H9 (cell line): ENCODE data around the gene S1PR4. TPM values are rescaled to one million over a fixed set of nuclear protein-coding genes. Genes with fewer than 3 reads are reported as not detected.

Experiments
- DNase-seq: peaks from one replicate; pipeline ENCODE4 v3.0.0-alpha.2; 2017
- H2AFZ ChIP-seq: one replicate; pipeline ENCODE4 v1.6.1; 2013; ENCODE audit warnings: mild to moderate bottlenecking, low read length, control low read depth, moderate library complexity
- H2AK5ac ChIP-seq: 2 replicates; pipeline ENCODE4 v1.6.1; 2013; ENCODE audit warnings: low read length, control low read depth, mixed read lengths; ENCODE audit not compliant: insufficient read length
- H2BK120ac ChIP-seq: one replicate; pipeline ENCODE4 v1.6.1; 2013; ENCODE audit warnings: low read depth, mild to moderate bottlenecking, low read length, control low read depth, inconsistent platforms; ENCODE audit not compliant: poor library complexity, severe bottlenecking
- H2BK12ac ChIP-seq: 2 replicates; pipeline ENCODE4 v1.6.1; 2013; ENCODE audit warnings: low read length, control low read depth, mixed read lengths, low read depth; ENCODE audit not compliant: insufficient read length
- H2BK15ac ChIP-seq: 2 replicates; pipeline ENCODE4 v1.6.1; 2013; ENCODE audit warnings: low read depth, low read length, control low read depth
- H2BK20ac ChIP-seq: one replicate; pipeline ENCODE4 v1.6.1; 2013; ENCODE audit warnings: low read depth, mild to moderate bottlenecking, low read length, control low read depth, inconsistent platforms; ENCODE audit not compliant: poor library complexity, severe bottlenecking
- H2BK5ac ChIP-seq: 2 replicates; pipeline ENCODE4 v1.6.1; 2013; ENCODE audit warnings: low read length, control low read depth, mixed read lengths; ENCODE audit not compliant: insufficient read length
- H3K14ac ChIP-seq: 2 replicates; pipeline ENCODE4 v1.6.1; 2013; ENCODE audit warnings: low read length, control low read depth; ENCODE audit not compliant: insufficient read depth
- H3K18ac ChIP-seq: 2 replicates; pipeline ENCODE4 v1.6.1; 2013; ENCODE audit warnings: low read depth, mild to moderate bottlenecking, mixed read lengths, low read length, control low read depth; ENCODE audit not compliant: insufficient read length
- H3K23ac ChIP-seq: 2 replicates; pipeline ENCODE4 v1.6.1; 2013; ENCODE audit warnings: low read length, control low read depth, mixed read lengths, low read depth; ENCODE audit not compliant: insufficient read length
- H3K23me2 ChIP-seq: 2 replicates; pipeline ENCODE4 v1.6.1; 2013; ENCODE audit warnings: low read depth, mild to moderate bottlenecking, mixed read lengths, low read length, control low read depth; ENCODE audit not compliant: insufficient read length, poor library complexity, severe bottlenecking
- H3K27ac ChIP-seq: 2 replicates; pipeline ENCODE4 v1.5.1; 2013; ENCODE audit warnings: low read length, control low read depth, mixed read lengths, low read depth; ENCODE audit not compliant: insufficient read length
- H3K27me3 ChIP-seq: 2 replicates; pipeline ENCODE4 v1.6.1; 2013; ENCODE audit warnings: low read length, control low read depth, inconsistent platforms; ENCODE audit not compliant: insufficient read depth
- H3K4ac ChIP-seq: 2 replicates; pipeline ENCODE4 v1.6.1; 2013; ENCODE audit warnings: low read depth, mild to moderate bottlenecking, control low read depth, inconsistent platforms, low read length, moderate library complexity
- H3K4me1 ChIP-seq: 2 replicates; pipeline ENCODE4 v1.6.1; 2013; ENCODE audit warnings: low read length, control low read depth, inconsistent platforms; ENCODE audit not compliant: insufficient read depth
- H3K4me2 ChIP-seq: 2 replicates; pipeline ENCODE4 v1.6.1; 2013; ENCODE audit warnings: low read length, control low read depth, mixed read lengths; ENCODE audit not compliant: insufficient read length, insufficient read depth
- H3K56ac ChIP-seq: 2 replicates; pipeline ENCODE4 v1.6.1; 2013; ENCODE audit warnings: low read depth, mild to moderate bottlenecking, mixed read lengths, low read length, control low read depth; ENCODE audit not compliant: insufficient read length
- H3K79me1 ChIP-seq: 2 replicates; pipeline ENCODE4 v1.6.1; 2013; ENCODE audit warnings: low read depth, mild to moderate bottlenecking, moderate library complexity, low read length, control low read depth, inconsistent platforms; ENCODE audit not compliant: insufficient read depth, poor library complexity, severe bottlenecking
- H3K79me2 ChIP-seq: 2 replicates; pipeline ENCODE4 v1.6.1; 2013; ENCODE audit warnings: low read length, control low read depth, inconsistent platforms; ENCODE audit not compliant: insufficient read depth
- H3K9ac ChIP-seq: 2 replicates; pipeline ENCODE4 v1.6.1; 2013; ENCODE audit warnings: low read length, control low read depth, mixed read lengths; ENCODE audit not compliant: insufficient read length; ENCODE audit errors: extremely low read depth
- H3K9me3 ChIP-seq: one replicate; pipeline ENCODE4 v1.6.1; 2013; ENCODE audit warnings: low read depth, low read length, inconsistent platforms; ENCODE audit not compliant: control insufficient read depth
- H3T11ph ChIP-seq: one replicate; pipeline ENCODE4 v1.6.1; 2013; ENCODE audit warnings: mild to moderate bottlenecking, low read length, control low read depth, inconsistent platforms
- H4K20me1 ChIP-seq: one replicate; pipeline ENCODE4 v1.6.1; 2013; ENCODE audit not compliant: control insufficient read depth, insufficient read length, insufficient read depth
- H4K5ac ChIP-seq: 2 replicates; pipeline ENCODE4 v1.6.1; 2013; ENCODE audit warnings: low read depth, mild to moderate bottlenecking, mixed read lengths, low read length, control low read depth; ENCODE audit not compliant: insufficient read length
- H4K8ac ChIP-seq: replicated peaks from 2 replicates; pipeline ENCODE4 v1.6.1; 2013; ENCODE audit warnings: low read length, control low read depth, mixed read lengths, low read depth; ENCODE audit not compliant: insufficient read length
- H4K91ac ChIP-seq: 2 replicates; pipeline ENCODE4 v1.6.1; 2013; ENCODE audit warnings: low read depth, mild to moderate bottlenecking, moderate library complexity, mixed read lengths, low read length, control low read depth; ENCODE audit not compliant: insufficient read length
- H3K27ac Mint-ChIP-seq, 3 experiments: 2 replicates in 2 of 3; 3 replicates in 1 of 3; pipeline ENCODE4 v1.8.0; 2020 to 2021; ENCODE audit warnings: mixed read lengths in 3 of 3, mild to moderate bottlenecking in 1 of 3, moderate library complexity in 1 of 3
- H3K27me3 Mint-ChIP-seq: 2 replicates; pipeline ENCODE4 v1.8.0; 2021; ENCODE audit warnings: low read depth, mild to moderate bottlenecking, moderate library complexity, mixed read lengths
- H3K36me3 Mint-ChIP-seq, 3 experiments: 2 replicates in 2 of 3; 3 replicates in 1 of 3; pipeline ENCODE4 v1.8.0; 2020 to 2021; ENCODE audit warnings: low read depth in 3 of 3, mixed read lengths in 3 of 3; ENCODE audit not compliant: insufficient read depth in 1 of 3
- H3K4me1 Mint-ChIP-seq, 2 experiments: 2 replicates each; pipeline ENCODE4 v1.8.0; 2020; ENCODE audit warnings: mixed read lengths in 2 of 2
- H3K4me3 Mint-ChIP-seq, 2 experiments: 2 replicates in 1 of 2; 3 replicates in 1 of 2; pipeline ENCODE4 v1.8.0; 2020 to 2021; ENCODE audit warnings: mild to moderate bottlenecking in 2 of 2, mixed read lengths in 2 of 2, moderate library complexity in 1 of 2
- H3K9me3 Mint-ChIP-seq, 2 experiments: 2 replicates in 1 of 2; 3 replicates in 1 of 2; pipeline ENCODE4 v1.8.0; 2020; ENCODE audit warnings: mild to moderate bottlenecking in 2 of 2, mixed read lengths in 2 of 2, moderate library complexity in 1 of 2
- CTCF ChIP-seq: fragments of 200-600 bp; sonication (generic); conservative IDR thresholded peaks from 3 replicates; pipeline ENCODE4 v1.8.0; 2021; ENCODE audit warnings: antibody characterized with exemption, mild to moderate bottlenecking
- WGBS: extraction: QIAGEN DNeasy Blood & Tissue Kit; methylation state at CpG from one replicate; pipeline ENCODE4 v1.1.7; 2013; ENCODE audit warnings: missing lambda C conversion rate, low lambda C conversion rate, mixed read lengths; ENCODE audit not compliant: insufficient read length; ENCODE audit errors: extremely low coverage; 5-methylcytosine and 5-hydroxymethylcytosine counted together
- total RNA-seq: library from RNA; stranded (reverse); gene quantifications from 2 replicates; pipeline ENCODE4 v1.2.1, GENCODE V29; 2021

The S1PR4 gene
- total RNA-seq, 1 experiment from 2014 or later: not detected

GRCh38 chr19:3186160-3186688, 7.7 kb downstream of the S1PR4 start:
- H3T11ph ChIP-seq: no peak overlapping the region
- peaks cover 22% of the 10 kb centered on the region for H3K79me1 ChIP-seq
- DNase-seq: no peak
- no peak overlapping the region for H4K91ac ChIP-seq
- H3K18ac ChIP-seq: peak overlapping the region; percentile 74
- no peak overlapping the region for H3K23ac ChIP-seq
- no peaks in the 10 kb centered on the region for H4K20me1 ChIP-seq
- H3K56ac ChIP-seq: no peak overlapping the region
- H2BK12ac ChIP-seq: no peak overlapping the region
- peaks cover 14 to 26% of the 10 kb centered on the region in 2 experiments for H3K4me1 Mint-ChIP-seq
- peaks cover 8% of the 10 kb centered on the region for H3K23me2 ChIP-seq
- no peak overlapping the region for H3K27ac ChIP-seq
- H2BK20ac ChIP-seq: no peak overlapping the region
- H4K5ac ChIP-seq: no peak overlapping the region
- no peak overlapping the region for H3K4ac ChIP-seq
- H3K9me3 ChIP-seq: no peaks in the 10 kb centered on the region
- peak overlapping the region; percentile 93 for H3K14ac ChIP-seq
- peak overlapping the region; percentile 86 for H3K4me2 ChIP-seq
- no peak overlapping the region for H2AFZ ChIP-seq
- H2BK15ac ChIP-seq: no peak overlapping the region
- H2AK5ac ChIP-seq: no peak overlapping the region
- peaks cover 1% of the 10 kb centered on the region; the same call in 1 of the 2 replicates for H3K27me3 Mint-ChIP-seq
- peaks cover 23% of the 10 kb centered on the region; the same call in 1 of the 2 replicates for H3K79me2 ChIP-seq
- peak overlapping the region in 2 of 3 experiments; percentile 64 to 88; a peak in 2 of 7 replicates for H3K27ac Mint-ChIP-seq
- H3K4me3 Mint-ChIP-seq: peak overlapping the region; percentile 90 to 93
- no peaks in the 10 kb centered on the region for H3K27me3 ChIP-seq
- peaks cover 7 to 11% (median 10%) of the 10 kb centered on the region in 3 experiments; a peak in 6 of 7 replicates for H3K36me3 Mint-ChIP-seq
- no peaks in the 10 kb centered on the region; a peak in 1 of 5 replicates for H3K9me3 Mint-ChIP-seq
- H3K9ac ChIP-seq: peak overlapping the region; percentile 84
- no peak for TF ChIP-seq CTCF
- no peaks in the 10 kb centered on the region for H3K4me1 ChIP-seq
- H2BK5ac ChIP-seq: no peak overlapping the region
- WGBS: no CpG with 5 or more reads among the region's 38 CpGs
- no peak overlapping the region for H4K8ac ChIP-seq
- no peak overlapping the region for H2BK120ac ChIP-seq
